NCI-H2029 (cell line): ENCODE measurements around the gene SLC29A3.

ENCODE experiments used
- DNase-seq: peaks from one replicate; lab custom pipeline; 2025; lab: John Stamatoyannopoulos, UW

SLC29A3 gene

GRCh38 chr10:71370031-71370430, 51.0 kb downstream of the SLC29A3 start:
- DNase-seq: no peak

- no peak for DNase-seq
Measured at GRCh38 chr10:71371750-71372166, 52.7 kb downstream of the SLC29A3 start.

GRCh38 chr10:71372882-71373495, 53.9 kb downstream of the SLC29A3 start:
- no peak for DNase-seq

GRCh38 chr10:71374481-71375233, 55.6 kb downstream of the SLC29A3 start:
- DNase-seq: no peak

- no peak for DNase-seq
Measured at GRCh38 chr10:71375952-71376351, 56.9 kb downstream of the SLC29A3 start.

- DNase-seq: no peak
Measured at GRCh38 chr10:71378336-71379117, 59.5 kb downstream of the SLC29A3 start.

GRCh38 chr10:71379118-71379766, 60.2 kb downstream of the SLC29A3 start:
- DNase-seq: no peak

GRCh38 chr10:71380841-71381240, 61.8 kb downstream of the SLC29A3 start:
- no peak for DNase-seq

GRCh38 chr10:71381611-71382010, 62.6 kb downstream of the SLC29A3 start:
- no peak for DNase-seq

- no peak for DNase-seq
Measured at GRCh38 chr10:71382028-71382427, 63.0 kb downstream of the SLC29A3 start.

- DNase-seq: no peak
Measured at GRCh38 chr10:71382757-71383156, 63.7 kb downstream of the SLC29A3 start.

GRCh38 chr10:71383972-71384687, 65.1 kb downstream of the SLC29A3 start:
- peak; percentile 3 for DNase-seq

- DNase-seq: no peak
Measured at GRCh38 chr10:71388171-71388570, 69.1 kb downstream of the SLC29A3 start.

- no peak for DNase-seq
Measured at GRCh38 chr10:71388583-71389310, 69.7 kb downstream of the SLC29A3 start.

GRCh38 chr10:71389768-71390460, 70.9 kb downstream of the SLC29A3 start:
- no peak for DNase-seq

GRCh38 chr10:71390461-71390835, 71.4 kb downstream of the SLC29A3 start:
- DNase-seq: no peak

- DNase-seq: no peak
Measured at GRCh38 chr10:71390921-71391690, 72.0 kb downstream of the SLC29A3 start.

GRCh38 chr10:71391701-71392100, 72.6 kb downstream of the SLC29A3 start:
- peak; percentile 44 for DNase-seq

- no peak for DNase-seq
Measured at GRCh38 chr10:71392292-71392691, 73.2 kb downstream of the SLC29A3 start.
